ENCODE measurements around the gene SIGLEC8. TPM values are rescaled to one million over a fixed set of nuclear protein-coding genes. Genes with fewer than 3 reads are reported as not detected.
"Not testable (repeated sequence)": the region's sequence is repeated elsewhere in the genome, so short reads cannot be mapped to it uniquely, and the experiment has no call there.

SIGLEC8 gene
- total and polyA plus RNA-seq, 2 experiments from 2014 or later = 0.13 TPM; not detected in 1

DNA sequence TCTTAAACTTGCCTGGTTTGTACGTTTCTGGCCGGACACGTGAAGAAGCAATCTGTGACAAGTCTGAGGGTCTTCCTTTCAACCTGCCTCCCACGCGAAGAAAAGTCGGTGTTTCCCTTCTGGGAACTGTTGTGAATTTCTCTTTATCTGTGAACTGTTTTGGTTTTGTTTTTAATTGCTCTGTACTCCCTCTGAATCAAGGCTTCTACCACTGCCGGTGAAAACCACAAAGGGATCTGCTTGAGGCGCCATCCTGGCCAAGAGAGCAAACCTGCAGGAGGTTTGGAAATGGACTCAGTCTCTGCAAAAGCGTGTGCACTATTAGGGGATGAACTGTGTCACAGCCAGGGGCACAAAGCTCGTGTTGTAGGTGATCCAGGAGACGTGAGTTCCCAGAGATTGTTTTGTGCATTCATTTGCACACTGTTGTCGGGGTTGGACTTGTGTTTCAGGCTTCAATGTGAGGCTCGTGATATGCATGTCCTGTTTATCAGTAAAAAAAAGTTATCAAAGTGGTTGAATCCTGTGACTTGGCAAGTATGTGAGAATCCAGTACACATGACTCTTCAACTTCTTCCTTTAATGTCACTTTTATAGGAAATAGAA, 9.7 kb downstream of the SIGLEC8 start:
- H3K9me2 ChIP-seq (replicated peaks; ENCODE audit: insufficient read depth) = no peaks in the 10 kb centered on the region
- no peak overlapping the region for H3K4me3 ChIP-seq
- H3K79me2 ChIP-seq = no peaks in the 10 kb centered on the region
- DNase-seq (ENCODE audit: low spot score) = no peak
- no peaks in the 10 kb centered on the region for H3K36me3 ChIP-seq (replicated peaks; ENCODE audit: insufficient read depth, low read depth)
- TF ChIP-seq, protein P1, sequence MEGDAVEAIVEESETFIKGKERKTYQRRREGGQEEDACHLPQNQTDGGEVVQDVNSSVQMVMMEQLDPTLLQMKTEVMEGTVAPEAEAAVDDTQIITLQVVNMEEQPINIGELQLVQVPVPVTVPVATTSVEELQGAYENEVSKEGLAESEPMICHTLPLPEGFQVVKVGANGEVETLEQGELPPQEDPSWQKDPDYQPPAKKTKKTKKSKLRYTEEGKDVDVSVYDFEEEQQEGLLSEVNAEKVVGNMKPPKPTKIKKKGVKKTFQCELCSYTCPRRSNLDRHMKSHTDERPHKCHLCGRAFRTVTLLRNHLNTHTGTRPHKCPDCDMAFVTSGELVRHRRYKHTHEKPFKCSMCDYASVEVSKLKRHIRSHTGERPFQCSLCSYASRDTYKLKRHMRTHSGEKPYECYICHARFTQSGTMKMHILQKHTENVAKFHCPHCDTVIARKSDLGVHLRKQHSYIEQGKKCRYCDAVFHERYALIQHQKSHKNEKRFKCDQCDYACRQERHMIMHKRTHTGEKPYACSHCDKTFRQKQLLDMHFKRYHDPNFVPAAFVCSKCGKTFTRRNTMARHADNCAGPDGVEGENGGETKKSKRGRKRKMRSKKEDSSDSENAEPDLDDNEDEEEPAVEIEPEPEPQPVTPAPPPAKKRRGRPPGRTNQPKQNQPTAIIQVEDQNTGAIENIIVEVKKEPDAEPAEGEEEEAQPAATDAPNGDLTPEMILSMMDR (IDR thresholded peaks at IDR 0.05; ENCODE audit: poor library complexity) = no peak
- TF ChIP-seq EZH2 (IDR thresholded peaks at IDR 0.05; ENCODE audit: borderline replicate concordance) = no peak
- TF ChIP-seq EZH2phosphoT487 (IDR thresholded peaks at IDR 0.05; ENCODE audit: low read depth, severe bottlenecking, unreplicated experiment) = no peak
- H2AFZ ChIP-seq = no peak overlapping the region
- H4K20me1 ChIP-seq (ENCODE audit: insufficient read depth, poor library complexity, severe bottlenecking) = no peaks in the 10 kb centered on the region
- WGBS (ENCODE audit: low lambda C conversion rate, missing lambda C conversion rate) = 63% methylated on average over 13 of the region's 13 CpGs
- no peak overlapping the region for H3K27ac ChIP-seq
- H3K4me2 ChIP-seq = no peak overlapping the region
- no peaks in the 10 kb centered on the region for H3K4me1 ChIP-seq (ENCODE audit: insufficient read depth)
- H3K9me3 ChIP-seq (ENCODE audit: low read depth) = no peaks in the 10 kb centered on the region
- H3K27me3 ChIP-seq = no peaks in the 10 kb centered on the region

DNA sequence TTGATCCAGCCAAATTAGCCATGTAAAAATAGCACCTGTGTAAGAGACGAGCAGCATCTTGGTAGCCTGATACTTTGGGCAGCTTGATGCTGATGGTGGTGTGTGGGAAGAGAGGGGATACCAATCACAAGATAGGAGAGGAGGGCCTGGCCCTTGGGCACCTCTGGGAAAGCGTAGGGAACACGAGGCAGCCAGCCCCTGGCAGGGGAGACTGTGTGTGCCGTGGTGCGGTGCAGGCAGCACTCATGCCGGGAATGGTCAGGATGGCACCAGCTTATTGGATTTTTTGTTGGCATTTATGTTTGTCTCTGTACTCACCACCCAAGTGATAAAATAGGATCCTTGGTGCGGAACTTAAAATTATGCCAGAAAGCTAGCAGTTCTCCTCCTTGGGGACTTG, 10.2 kb downstream of the SIGLEC8 start:
- DNase-seq (ENCODE audit: low spot score) = no peak
- H2AFZ ChIP-seq = no peak overlapping the region
- 70% methylated on average over 7 of the region's 7 CpGs for WGBS (ENCODE audit: low lambda C conversion rate, missing lambda C conversion rate)
- H3K4me1 ChIP-seq (ENCODE audit: insufficient read depth) = no peaks in the 10 kb centered on the region
- no peak overlapping the region for H3K27ac ChIP-seq
- no peak overlapping the region for H3K4me2 ChIP-seq
- H3K4me3 ChIP-seq = no peak overlapping the region
- H3K36me3 ChIP-seq (replicated peaks; ENCODE audit: insufficient read depth, low read depth) = no peaks in the 10 kb centered on the region
- no peaks in the 10 kb centered on the region for H3K9me2 ChIP-seq (replicated peaks; ENCODE audit: insufficient read depth)
- no peak for TF ChIP-seq EZH2 (IDR thresholded peaks at IDR 0.05; ENCODE audit: borderline replicate concordance)
- no peak for TF ChIP-seq EZH2phosphoT487 (IDR thresholded peaks at IDR 0.05; ENCODE audit: low read depth, severe bottlenecking, unreplicated experiment)
- TF ChIP-seq, protein P1 (IDR thresholded peaks at IDR 0.05; ENCODE audit: poor library complexity) = no peak
- H3K9me3 ChIP-seq (ENCODE audit: low read depth) = no peaks in the 10 kb centered on the region
- no peaks in the 10 kb centered on the region for H3K27me3 ChIP-seq
- no peaks in the 10 kb centered on the region for H4K20me1 ChIP-seq (ENCODE audit: insufficient read depth, poor library complexity, severe bottlenecking)
- H3K79me2 ChIP-seq = no peaks in the 10 kb centered on the region

DNA sequence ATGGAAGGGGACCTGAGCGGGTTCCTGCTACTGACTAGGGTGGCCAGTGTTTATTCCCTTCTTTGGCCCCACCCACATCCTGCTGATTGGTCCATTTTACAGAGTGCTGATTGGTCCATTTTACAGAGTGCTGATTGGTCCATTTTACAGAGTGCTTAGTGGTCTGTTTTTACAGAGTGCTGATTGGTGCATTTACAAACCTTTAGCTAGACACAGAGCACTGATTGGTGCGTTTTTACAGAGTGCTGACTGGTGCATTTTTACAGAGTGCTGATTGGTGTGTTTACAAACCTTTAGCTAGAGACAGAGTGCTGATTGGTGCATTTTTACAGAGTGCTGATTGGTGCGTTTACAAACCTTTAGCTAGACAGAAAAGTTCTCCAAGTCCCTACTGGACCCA, 10.7 kb downstream of the SIGLEC8 start:
- not testable (repeated sequence) for H3K4me2 ChIP-seq; DNase-seq (ENCODE audit: low spot score); H3K27ac ChIP-seq; H3K4me1 ChIP-seq (ENCODE audit: insufficient read depth); H4K20me1 ChIP-seq (ENCODE audit: insufficient read depth, poor library complexity, severe bottlenecking); H3K4me3 ChIP-seq; H2AFZ ChIP-seq; H3K36me3 ChIP-seq (replicated peaks; ENCODE audit: insufficient read depth, low read depth); H3K27me3 ChIP-seq; H3K79me2 ChIP-seq; H3K9me2 ChIP-seq (replicated peaks; ENCODE audit: insufficient read depth); H3K9me3 ChIP-seq (ENCODE audit: low read depth)
- WGBS (ENCODE audit: low lambda C conversion rate, missing lambda C conversion rate) = 68% methylated on average over 3 of the region's 3 CpGs

DNA sequence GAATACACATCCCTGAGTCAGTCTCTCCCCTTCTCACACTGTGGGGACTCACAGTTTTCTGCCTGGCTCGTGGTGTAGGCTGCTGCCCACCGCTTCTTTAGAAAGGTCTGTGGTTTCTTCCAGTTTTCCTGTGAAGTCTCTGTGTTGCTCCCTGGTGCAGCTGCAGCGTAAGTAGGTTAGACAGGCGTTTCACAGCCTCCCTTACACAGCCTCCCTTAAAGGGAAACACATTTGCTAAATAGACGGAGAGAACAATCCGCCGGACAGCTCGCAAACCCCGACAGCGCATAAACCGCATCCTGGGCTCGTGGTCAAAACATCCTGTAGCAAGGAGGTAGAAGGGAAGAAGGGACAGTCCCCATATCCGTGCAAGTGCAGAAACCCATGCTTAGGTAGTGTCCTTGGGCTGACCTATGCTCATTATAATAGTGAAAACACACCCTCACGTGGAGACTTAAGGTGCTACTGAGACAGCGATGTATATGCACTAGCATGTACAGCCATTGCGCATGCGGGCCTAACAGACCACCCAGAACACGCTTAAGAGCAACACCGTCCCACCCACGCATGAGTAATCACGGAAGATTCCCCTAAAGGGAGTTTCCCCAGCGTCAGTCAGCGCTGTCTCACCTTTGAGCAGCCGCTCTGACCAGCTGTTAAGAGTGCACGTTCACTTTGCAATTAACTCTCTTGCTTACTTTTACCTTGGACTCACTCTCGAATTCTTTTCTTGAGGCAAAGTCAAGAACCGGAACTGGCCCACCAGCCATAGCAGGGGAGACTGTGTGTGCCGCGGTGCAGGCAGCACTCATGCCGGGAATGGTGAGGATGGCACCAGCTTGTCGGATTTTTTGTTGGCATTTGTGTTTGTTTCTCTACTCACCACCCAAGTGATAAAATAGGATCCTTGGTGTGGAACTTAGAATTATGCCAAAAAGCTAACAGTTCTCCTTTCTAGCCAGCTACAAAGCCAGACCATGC, 16.6 kb downstream of the SIGLEC8 start:
- Histone ChIP-seq H3K27me3 (no peaks in the 10 kb centered on the region), H3K4me1 (ENCODE audit: insufficient read depth) (no peaks in the 10 kb centered on the region), H2AFZ (no peak overlapping the region), H3K27ac (no peak overlapping the region), H3K36me3 (replicated peaks; ENCODE audit: insufficient read depth, low read depth) (no peaks in the 10 kb centered on the region), H3K9me3 (ENCODE audit: low read depth) (no peaks in the 10 kb centered on the region), H3K4me3 (no peak overlapping the region), H3K9me2 (replicated peaks; ENCODE audit: insufficient read depth) (no peaks in the 10 kb centered on the region), H3K79me2 (no peaks in the 10 kb centered on the region), H4K20me1 (ENCODE audit: insufficient read depth, poor library complexity, severe bottlenecking) (no peaks in the 10 kb centered on the region), H3K4me2 (no peak overlapping the region)
- 79% methylated on average over 31 of the region's 31 CpGs for WGBS (ENCODE audit: low lambda C conversion rate, missing lambda C conversion rate)
- DNase-seq (ENCODE audit: low spot score) = no peak
- no peak for TF ChIP-seq EZH2phosphoT487 (IDR thresholded peaks at IDR 0.05; ENCODE audit: low read depth, severe bottlenecking, unreplicated experiment)
- no peak for TF ChIP-seq EZH2 (IDR thresholded peaks at IDR 0.05; ENCODE audit: borderline replicate concordance)
- TF ChIP-seq, protein P1 (IDR thresholded peaks at IDR 0.05; ENCODE audit: poor library complexity) = no peak

Measured in hepatocyte (in vitro differentiated cells).